ENCODE results near the gene NDUFV1. TPM values are rescaled to one million over a fixed set of nuclear protein-coding genes. Genes with fewer than 3 reads are reported as not detected.
A peak's percentile ranks its signal among the peaks of the same experiment; 100 is the strongest.
"Not testable (repeated sequence)": the region's sequence is repeated elsewhere in the genome, so short reads cannot be mapped to it uniquely, and the experiment has no call there.

NDUFV1 gene
- total RNA-seq, 2 experiments from 2014 or later = 347 to 356 TPM

DNA sequence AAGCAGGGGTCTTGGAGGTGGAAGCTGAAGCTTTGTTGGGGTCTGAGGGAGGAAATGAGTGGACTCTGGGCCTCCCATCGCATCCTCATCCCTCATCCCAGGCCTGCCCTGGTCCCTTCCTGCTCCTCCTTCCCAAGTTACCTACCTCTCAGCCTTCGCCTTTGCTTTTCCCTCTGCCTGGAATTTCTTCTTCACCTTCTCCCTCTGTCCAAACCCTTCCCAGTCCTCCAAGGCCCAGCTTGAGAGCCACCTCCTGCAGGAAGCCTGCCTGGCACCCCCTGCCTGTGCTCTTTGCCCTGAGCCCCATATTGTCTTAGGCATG lies 25.1 kb downstream of the NDUFV1 start:
- peaks cover 5% of the 10 kb centered on the region for H3K4me1 Mint-ChIP-seq (ENCODE audit: low read depth)
- intact Hi-C loops (cut with micrococcal nuclease) = no loop called here
- no peaks in the 10 kb centered on the region for H3K9me3 Mint-ChIP-seq
- peak overlapping the region; percentile 23 for H3K4me3 Mint-ChIP-seq
- no peak for DNase-seq
- H3K27me3 Mint-ChIP-seq (ENCODE audit: low read depth) = no peaks in the 10 kb centered on the region
- no peaks in the 10 kb centered on the region for H3K36me3 Mint-ChIP-seq (ENCODE audit: low read depth)
- CTCF ChIA-PET = interaction anchor here (1.2 to 1.4 kb wide), 4 partner anchors 9 to 82 kb away, joined by 3 to 4 read pairs (median 3); no protein-coding TSS in a partner anchor
- no peak overlapping the region for H3K27ac Mint-ChIP-seq

DNA sequence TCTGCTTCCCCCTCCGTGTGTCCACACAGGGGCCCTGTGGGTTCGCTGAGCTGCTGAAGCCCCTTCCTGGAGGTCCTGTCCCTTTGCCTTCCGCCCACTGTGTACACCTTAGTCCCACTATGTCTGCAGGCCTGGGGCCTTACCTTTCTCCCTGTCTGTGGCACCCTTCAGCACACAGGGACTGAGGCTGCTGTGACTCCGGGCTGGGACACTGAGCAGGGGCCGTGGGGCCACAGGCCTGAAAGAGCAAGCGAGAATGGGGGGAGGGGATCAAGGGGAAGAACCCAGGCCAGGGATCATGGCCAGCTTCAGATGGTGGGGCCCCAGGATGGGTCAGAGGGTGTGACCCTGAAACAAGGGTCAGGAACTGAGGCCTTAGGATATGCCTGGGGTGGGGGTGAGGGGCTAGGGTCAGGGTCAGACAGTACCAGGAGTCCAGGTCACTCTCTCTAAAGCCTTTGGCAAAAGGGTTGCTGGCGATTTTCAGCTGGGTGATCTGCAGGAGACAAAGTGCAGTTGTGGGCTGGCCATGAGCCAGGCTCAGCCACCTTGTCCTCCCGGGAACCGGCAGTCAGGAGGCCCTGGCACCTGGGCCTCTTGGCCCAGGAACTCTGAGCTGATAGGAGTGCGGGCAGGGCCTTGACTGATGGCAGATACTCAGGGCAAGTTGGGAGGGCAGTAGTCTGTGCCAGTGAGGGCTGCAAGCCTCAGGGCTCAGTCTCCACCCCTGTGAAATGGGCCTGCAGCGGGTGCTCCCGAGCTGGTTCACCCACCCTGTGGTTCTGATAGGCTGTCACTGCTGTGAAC lies 25.6 kb downstream of the NDUFV1 start:
- intact Hi-C loops (cut with micrococcal nuclease) = no loop called here
- Mint-ChIP-seq H3K27ac (no peak overlapping the region), H3K27me3 (ENCODE audit: low read depth) (no peaks in the 10 kb centered on the region), H3K36me3 (ENCODE audit: low read depth) (no peaks in the 10 kb centered on the region), H3K9me3 (no peaks in the 10 kb centered on the region), H3K4me3 (no peak overlapping the region), H3K4me1 (ENCODE audit: low read depth) (peaks cover 5% of the 10 kb centered on the region)
- no peak for DNase-seq
- CTCF ChIA-PET = interaction anchor here (1.2 to 1.4 kb wide), 4 partner anchors 9 to 82 kb away, joined by 3 to 4 read pairs (median 3); no protein-coding TSS in a partner anchor

DNA sequence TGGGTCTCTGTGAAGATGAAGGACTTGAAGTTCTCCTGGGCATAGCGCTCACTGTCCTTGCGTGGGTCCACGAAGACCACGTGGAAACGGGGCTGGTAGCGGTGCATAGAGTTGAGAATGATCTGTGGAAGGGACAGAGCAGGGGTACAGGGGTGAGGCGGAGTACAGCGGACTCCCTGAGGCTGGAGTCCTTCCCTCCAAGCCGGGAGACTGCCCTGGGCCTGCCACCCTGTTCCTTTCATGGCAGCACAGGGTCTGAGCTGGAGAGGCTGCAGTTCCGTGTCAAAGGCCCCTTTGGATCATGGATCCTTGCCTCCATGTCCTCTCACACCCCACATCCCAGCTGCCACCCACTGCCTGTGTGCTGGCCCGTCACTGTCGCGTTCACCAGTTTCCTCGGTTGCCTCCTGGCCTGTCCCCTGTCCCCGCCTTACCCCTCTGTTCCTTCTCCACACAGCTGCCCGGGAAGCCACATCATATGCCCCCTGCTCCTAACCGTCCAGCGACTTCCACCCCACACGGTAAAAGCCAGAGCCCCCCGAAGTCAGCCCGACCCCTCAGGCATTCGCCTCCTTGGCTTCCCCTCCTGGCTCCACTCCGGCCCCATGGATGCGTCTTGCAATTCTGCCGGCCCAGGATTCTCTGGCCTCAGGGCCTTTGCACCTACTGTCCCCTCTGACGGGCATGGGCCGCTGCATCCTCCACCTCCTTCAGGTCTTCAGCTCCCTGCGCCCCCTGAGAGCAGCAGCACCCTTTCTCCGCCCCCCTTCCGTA lies 26.4 kb downstream of the NDUFV1 start:
- no peak overlapping the region for H3K27ac Mint-ChIP-seq

GRCh38 chr11:67633758-67634365 lies 27.1 kb downstream of the NDUFV1 start:
- no peaks in the 10 kb centered on the region for H3K9me3 Mint-ChIP-seq
- no peaks in the 10 kb centered on the region for H3K27me3 Mint-ChIP-seq (ENCODE audit: low read depth)
- no peak for DNase-seq
- intact Hi-C loops (cut with micrococcal nuclease) = no loop called here
- CTCF ChIA-PET = interaction anchor here (0.7 kb wide), 1 partner anchor 152 kb away, joined by 3 read pairs; no protein-coding TSS in a partner anchor
- H3K36me3 Mint-ChIP-seq (ENCODE audit: low read depth) = no peaks in the 10 kb centered on the region
- no peak overlapping the region for H3K27ac Mint-ChIP-seq
- H3K4me3 Mint-ChIP-seq = no peak overlapping the region
- H3K4me1 Mint-ChIP-seq (ENCODE audit: low read depth) = peaks cover 5% of the 10 kb centered on the region

More for the DNA sequence above, 26.4 kb downstream of the NDUFV1 start:
- DNase-seq = no peak
- Mint-ChIP-seq H3K4me3 (no peak overlapping the region), H3K4me1 (ENCODE audit: low read depth) (peaks cover 5% of the 10 kb centered on the region), H3K27me3 (ENCODE audit: low read depth) (no peaks in the 10 kb centered on the region), H3K9me3 (no peaks in the 10 kb centered on the region), H3K36me3 (ENCODE audit: low read depth) (no peaks in the 10 kb centered on the region)
- intact Hi-C loops (cut with micrococcal nuclease) = no loop called here
- CTCF ChIA-PET = interaction anchor here (1.3 kb wide), 2 partner anchors 15 to 81 kb away, joined by 3 read pairs; no protein-coding TSS in a partner anchor

DNA sequence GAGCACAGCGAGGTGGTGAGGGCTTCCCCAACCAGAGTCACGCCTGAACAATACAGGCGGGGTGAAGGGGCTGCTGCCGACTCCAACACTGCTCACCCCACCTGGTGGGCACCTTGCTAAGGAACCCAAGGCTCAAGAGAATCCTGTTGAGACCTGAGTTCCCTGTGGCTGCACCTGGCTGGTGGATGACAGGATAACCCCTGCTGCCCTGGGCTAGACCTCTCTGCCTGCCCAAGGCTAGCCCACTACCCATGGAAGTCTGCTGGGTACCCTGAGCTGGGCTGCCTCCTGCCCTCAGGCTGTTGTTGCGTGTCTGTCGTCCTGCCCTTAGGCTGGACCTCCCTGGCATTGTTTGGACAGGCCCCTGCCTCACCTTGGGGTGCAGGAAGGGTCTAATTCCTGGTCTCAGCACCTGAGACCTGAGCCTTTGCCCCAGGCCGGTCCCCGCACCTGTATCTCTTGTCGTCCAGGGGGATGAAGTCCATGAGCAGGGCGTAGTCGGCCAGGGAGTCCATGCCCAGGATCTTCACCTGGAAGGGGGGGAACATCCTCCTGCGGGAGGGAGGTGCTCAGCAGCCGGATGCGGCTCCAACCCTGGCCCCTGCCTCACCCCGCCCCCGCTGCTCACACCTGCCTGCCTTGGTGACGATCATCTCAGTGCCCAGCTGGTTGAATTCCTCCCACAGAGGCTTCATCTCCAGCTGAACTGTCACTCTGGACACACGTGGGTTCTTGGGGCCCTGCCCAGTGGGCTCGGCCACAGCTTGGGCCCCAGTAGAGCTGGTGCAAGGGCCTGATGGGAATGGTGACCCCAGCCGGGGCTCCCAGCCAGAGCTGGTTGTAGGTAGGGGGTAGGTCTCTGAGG lies 27.9 kb downstream of the NDUFV1 start:
- Mint-ChIP-seq H3K4me1 (ENCODE audit: low read depth) (peaks cover 4% of the 10 kb centered on the region), H3K27me3 (ENCODE audit: low read depth) (no peaks in the 10 kb centered on the region), H3K27ac (no peak overlapping the region), H3K36me3 (ENCODE audit: low read depth) (no peaks in the 10 kb centered on the region), H3K4me3 (no peak overlapping the region), H3K9me3 (no peaks in the 10 kb centered on the region)
- intact Hi-C loops (cut with micrococcal nuclease) = no loop called here
- CTCF ChIA-PET = interaction anchor here (0.7 kb wide), 1 partner anchor 151 kb away, joined by 3 read pairs; no protein-coding TSS in a partner anchor
- no peak for DNase-seq

- H3K4me1 Mint-ChIP-seq (ENCODE audit: low read depth) = peaks cover 4% of the 10 kb centered on the region
- no peak for DNase-seq
- no peak overlapping the region for H3K4me3 Mint-ChIP-seq
- H3K9me3 Mint-ChIP-seq = no peaks in the 10 kb centered on the region
- intact Hi-C loops (cut with micrococcal nuclease) = no loop called here
- CTCF ChIA-PET = interaction anchor here (0.7 kb wide), 1 partner anchor 185 kb away, joined by 4 read pairs; no protein-coding TSS in a partner anchor
- H3K27me3 Mint-ChIP-seq (ENCODE audit: low read depth) = no peaks in the 10 kb centered on the region
- H3K36me3 Mint-ChIP-seq (ENCODE audit: low read depth) = no peaks in the 10 kb centered on the region
- H3K27ac Mint-ChIP-seq = no peak overlapping the region
Measured at GRCh38 chr11:67635231-67635521, 28.4 kb downstream of the NDUFV1 start.

DNA sequence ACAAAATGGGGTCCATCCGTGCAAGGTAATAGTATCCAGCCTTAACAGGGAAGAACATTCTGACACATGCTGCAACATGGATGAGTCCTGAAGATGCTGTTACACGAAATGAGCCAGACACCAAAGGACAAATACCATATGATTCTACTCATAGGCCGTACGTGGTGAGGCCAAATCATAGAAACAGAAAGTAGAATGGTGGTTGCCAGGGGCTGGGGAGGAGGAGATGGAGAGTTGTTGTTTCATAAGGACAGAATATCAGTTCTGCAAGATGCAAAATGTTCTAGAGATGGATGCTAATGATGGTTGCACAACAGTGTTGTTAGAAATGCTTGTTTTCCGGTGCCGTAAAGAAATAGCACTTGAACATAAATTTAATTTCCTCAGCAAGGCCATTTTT lies 30.2 kb downstream of the NDUFV1 start:
- no peak for DNase-seq
- H3K27me3 Mint-ChIP-seq (ENCODE audit: low read depth) = no peaks in the 10 kb centered on the region
- intact Hi-C loops (cut with micrococcal nuclease) = no loop called here
- no peak overlapping the region for H3K27ac Mint-ChIP-seq
- H3K36me3 Mint-ChIP-seq (ENCODE audit: low read depth) = no peaks in the 10 kb centered on the region
- no peak overlapping the region for H3K4me3 Mint-ChIP-seq
- H3K4me1 Mint-ChIP-seq (ENCODE audit: low read depth) = no peaks in the 10 kb centered on the region
- no peaks in the 10 kb centered on the region for H3K9me3 Mint-ChIP-seq
- CTCF ChIA-PET = interaction anchor here (1.1 kb wide), 2 partner anchors 10 to 26 kb away, joined by 3 to 4 read pairs; no protein-coding TSS in a partner anchor

- H3K4me1 Mint-ChIP-seq (ENCODE audit: low read depth); CTCF ChIA-PET: not testable (repeated sequence)
Measured at GRCh38 chr11:67637441-67637840, 30.7 kb downstream of the NDUFV1 start.

GRCh38 chr11:67638535-67639437 lies 32.0 kb downstream of the NDUFV1 start:
- H3K27ac Mint-ChIP-seq = no peak overlapping the region
- no peaks in the 10 kb centered on the region for H3K4me1 Mint-ChIP-seq (ENCODE audit: low read depth)
- H3K36me3 Mint-ChIP-seq (ENCODE audit: low read depth) = no peaks in the 10 kb centered on the region
- no peak for DNase-seq
- no peak overlapping the region for H3K4me3 Mint-ChIP-seq
- H3K9me3 Mint-ChIP-seq = no peaks in the 10 kb centered on the region
- H3K27me3 Mint-ChIP-seq (ENCODE audit: low read depth) = no peaks in the 10 kb centered on the region
- intact Hi-C loops (cut with micrococcal nuclease) = no loop called here
- CTCF ChIA-PET = interaction anchor here (1.2 to 1.4 kb wide), 2 partner anchors 9 to 10 kb away, joined by 5 read pairs; partner anchors contain the start of gene NUDT8

More at GRCh38 chr11:67637441-67637840, 30.7 kb downstream of the NDUFV1 start:
- H3K9me3 Mint-ChIP-seq; H3K27me3 Mint-ChIP-seq (ENCODE audit: low read depth); H3K4me3 Mint-ChIP-seq; H3K27ac Mint-ChIP-seq; H3K36me3 Mint-ChIP-seq (ENCODE audit: low read depth); DNase-seq; intact Hi-C loops (cut with micrococcal nuclease): not testable (repeated sequence)

DNA sequence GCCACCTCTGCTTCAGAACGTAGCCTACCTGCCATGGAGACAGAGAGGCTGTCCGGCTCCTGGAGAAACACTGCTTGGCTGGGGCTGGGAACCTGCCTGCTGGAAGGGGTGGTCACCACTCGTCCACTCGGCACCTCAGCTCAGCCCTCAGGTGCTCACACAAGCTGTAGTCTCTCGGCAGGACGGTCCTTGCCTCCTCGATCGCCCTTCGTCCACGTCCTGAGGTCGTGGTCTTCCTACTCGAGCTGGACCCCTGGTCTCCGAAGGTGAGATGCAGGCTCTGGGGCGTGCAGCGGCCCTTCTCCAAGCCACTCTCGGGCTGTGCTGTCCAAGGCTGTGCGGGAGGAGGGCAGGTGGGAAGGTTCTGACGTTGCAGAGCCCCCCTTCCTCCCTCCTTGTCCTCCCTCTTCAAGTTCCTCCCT lies 32.7 kb downstream of the NDUFV1 start, which contains the start of gene TBX10:
Gene TBX10, minus strand, starts transcription at position 326 of the 422 bp plus-strand sequence. Its CDS starts 291 bp downstream, at position 35.
- H3K9me3 Mint-ChIP-seq = no peaks in the 10 kb centered on the region
- CTCF ChIA-PET = interaction anchor here (0.9 to 1.5 kb wide), 4 partner anchors 9 to 71 kb away, joined by 3 to 5 read pairs (median 4); partner anchors contain the start of gene NUDT8
- no peaks in the 10 kb centered on the region for H3K36me3 Mint-ChIP-seq (ENCODE audit: low read depth)
- intact Hi-C loops (cut with micrococcal nuclease) = no loop called here
- no peak within 1 kb of the TSS for H3K4me3 Mint-ChIP-seq
- H3K4me1 Mint-ChIP-seq (ENCODE audit: low read depth) = no peaks in the 10 kb centered on the region
- no peak within 1 kb of the TSS for H3K27ac Mint-ChIP-seq
- H3K27me3 Mint-ChIP-seq (ENCODE audit: low read depth) = no peaks in the 10 kb centered on the region
- DNase-seq = no peak

Measured in activated naive CD4-positive, alpha-beta T cell treated with anti-CD3 and anti-CD28 coated beads for 36 hours (primary cell).